K562 (cell line): Measurements from ENCODE around the gene ANAPC2. TPM values are rescaled to one million over a fixed set of nuclear protein-coding genes. Genes with fewer than 3 reads are reported as not detected.
A peak's percentile ranks its signal among the peaks of the same experiment; 100 is the strongest.

Experiments used
- BHLHE40 ChIP-seq: IDR thresholded peaks from 2 replicates; pipeline ENCODE4 v1.6.1; 2011; ENCODE audit warnings: low read length, improper control_type of control experiment
- FOXP4 ChIP-seq: sonication (generic); formaldehyde crosslinking; IDR thresholded peaks from 2 replicates; pipeline ENCODE4 v1.8.0; 2022; ENCODE audit warnings: mild to moderate bottlenecking, missing genetic modification reagents, borderline replicate concordance
- GTF3C2 ChIP-seq: IDR thresholded peaks from 3 replicates; pipeline ENCODE4 v1.6.1; 2011; ENCODE audit warnings: borderline replicate concordance, mild to moderate bottlenecking, moderate library complexity; ENCODE audit not compliant: insufficient read length; ENCODE audit errors: extremely low read depth
- IRF1 ChIP-seq: sonication (generic); formaldehyde crosslinking; IDR thresholded peaks from 2 replicates; pipeline ENCODE4 v1.8.0; 2022; ENCODE audit warnings: missing genetic modification reagents, mild to moderate bottlenecking, borderline replicate concordance
- KDM4B ChIP-seq, 2 experiments: fragments of 450-650 bp in 1 of 2; sonication (generic) in 1 of 2; IDR thresholded peaks; 2 replicates each; pipeline ENCODE4 v1.6.1; 2016 to 2017; ENCODE audit warnings: borderline replicate concordance in 2 of 2, antibody characterized with exemption in 1 of 2, low read depth in 1 of 2, mild to moderate bottlenecking in 1 of 2
- KLF1 ChIP-seq: fragments of 450-650 bp; IDR thresholded peaks from 2 replicates; pipeline ENCODE4 v1.6.1; 2016; ENCODE audit warnings: missing genetic modification characterization, missing compliant biosample characterization
- MIER1 ChIP-seq: fragments of 450-650 bp; IDR thresholded peaks from 2 replicates; pipeline ENCODE4 v1.6.1; 2016; ENCODE audit warnings: antibody characterized with exemption, mild to moderate bottlenecking, low read depth
- MLLT1 ChIP-seq, 2 experiments: fragments of 450-650 bp; IDR thresholded peaks; 2 replicates each; pipeline ENCODE4 v1.6.1; 2016
- NCOA2 ChIP-seq, 2 experiments: fragments of 450-650 bp; IDR thresholded peaks; 2 replicates each; pipeline ENCODE4 v1.6.1; 2018; ENCODE audit warnings: mild to moderate bottlenecking in 2 of 2, moderate library complexity in 1 of 2; ENCODE audit not compliant: partially characterized antibody in 2 of 2
- NEUROD1 ChIP-seq: fragments of 150-350 bp; IDR thresholded peaks from 2 replicates; pipeline ENCODE4 v1.6.1; 2014; ENCODE audit warnings: borderline replicate concordance, low read length, low read depth; ENCODE audit not compliant: partially characterized antibody
- SMAD4 ChIP-seq: fragments of 250-450 bp; sonication (Bioruptor Pico); conservative IDR thresholded peaks from 2 replicates; pipeline ENCODE4 v1.8.0; 2021; ENCODE audit warnings: inconsistent platforms, mild to moderate bottlenecking, moderate library complexity
- ZBTB17 ChIP-seq: fragments of 450-650 bp; formaldehyde crosslinking; IDR thresholded peaks from 2 replicates; pipeline ENCODE4 v1.4.0; 2020; ENCODE audit warnings: mild to moderate bottlenecking
- ZNF57 ChIP-seq: fragments of 450-650 bp; formaldehyde crosslinking; IDR thresholded peaks from 2 replicates; pipeline ENCODE4 v1.4.0; 2020; ENCODE audit warnings: mild to moderate bottlenecking, moderate library complexity
- polyA plus RNA-seq, 8 experiments: library from polyadenylated mRNA; depleted of rRNA in 4 of 8; stranded (reverse) in 5 of 8; unstranded in 3 of 8; fragments of >200 nt; fragmentation: Nextera tagmentation in 2 of 8; fragmentation: Illumina TruSeq in 1 of 8; extraction: Ambion mirVana in 2 of 8; extraction: Trizol in 1 of 8; gene quantifications; 2 replicates each; pipeline versions ENCODE4 v1.2.1 to v1.2.3, GENCODE V29; 2011 to 2014; ENCODE audit warnings: inconsistent platforms in 1 of 8, missing spikeins in 1 of 8
- total RNA-seq, 7 experiments: library from RNA; depleted of rRNA in 6 of 7; stranded (reverse); fragments of >200 nt in 6 of 7; fragmentation: Illumina TruSeq in 2 of 7; extraction: Trizol in 2 of 7; gene quantifications; 2 replicates each; pipeline versions ENCODE4 v1.2.1 to v1.2.3, GENCODE V29; 2011 to 2021; ENCODE audit warnings: low replicate concordance in 1 of 7
- TF ChIP-seq, protein P1 (sequence below): fragments of 250-450 bp; sonication (Bioruptor Pico); IDR thresholded peaks from 2 replicates; pipeline ENCODE4 v1.9.0; 2021; ENCODE audit warnings: mild to moderate bottlenecking, inconsistent platforms

The ANAPC2 gene
- total and polyA plus RNA-seq, 9 of the 15 experiments (the other 6 are each of a cell fraction or from before 2014, with no cell fraction given): 0.11 to 56.5 (median 17.1) TPM; not detected in 1

GRCh38 chr9:137205126-137206069 is 17.0 kb upstream of the ANAPC2 start, which contains the start of the genes NDOR1 and TMEM203 (continued):
- 0 out of 4 replicates have a peak, but pooled peaks of 1 of the 2 experiments have one; percentile 34 for TF ChIP-seq MLLT1 (IDR thresholded peaks at IDR 0.05)
- TF ChIP-seq IRF1 (CRISPR knock-in tag): 0 out of 2 replicates have a peak, but pooled peaks have one; percentile 48
- no peak for TF ChIP-seq ZNF57 (CRISPR knock-in tag)
- TF ChIP-seq GTF3C2: no peak
- peak; percentile 76 for TF ChIP-seq KLF1 (tag)
- TF ChIP-seq, protein P1, sequence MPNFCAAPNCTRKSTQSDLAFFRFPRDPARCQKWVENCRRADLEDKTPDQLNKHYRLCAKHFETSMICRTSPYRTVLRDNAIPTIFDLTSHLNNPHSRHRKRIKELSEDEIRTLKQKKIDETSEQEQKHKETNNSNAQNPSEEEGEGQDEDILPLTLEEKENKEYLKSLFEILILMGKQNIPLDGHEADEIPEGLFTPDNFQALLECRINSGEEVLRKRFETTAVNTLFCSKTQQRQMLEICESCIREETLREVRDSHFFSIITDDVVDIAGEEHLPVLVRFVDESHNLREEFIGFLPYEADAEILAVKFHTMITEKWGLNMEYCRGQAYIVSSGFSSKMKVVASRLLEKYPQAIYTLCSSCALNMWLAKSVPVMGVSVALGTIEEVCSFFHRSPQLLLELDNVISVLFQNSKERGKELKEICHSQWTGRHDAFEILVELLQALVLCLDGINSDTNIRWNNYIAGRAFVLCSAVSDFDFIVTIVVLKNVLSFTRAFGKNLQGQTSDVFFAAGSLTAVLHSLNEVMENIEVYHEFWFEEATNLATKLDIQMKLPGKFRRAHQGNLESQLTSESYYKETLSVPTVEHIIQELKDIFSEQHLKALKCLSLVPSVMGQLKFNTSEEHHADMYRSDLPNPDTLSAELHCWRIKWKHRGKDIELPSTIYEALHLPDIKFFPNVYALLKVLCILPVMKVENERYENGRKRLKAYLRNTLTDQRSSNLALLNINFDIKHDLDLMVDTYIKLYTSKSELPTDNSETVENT (CRISPR knock-in tag): peak; percentile 74
- 0 out of 2 replicates have a peak, but pooled peaks have one; percentile 51 for TF ChIP-seq SMAD4 (CRISPR knock-in tag)
- TF ChIP-seq NCOA2 (IDR thresholded peaks at IDR 0.05; ENCODE audit: partially characterized antibody in 2 of 2): no peak
- TF ChIP-seq ZBTB17: no peak
- TF ChIP-seq NEUROD1: peak; percentile 35
- TF ChIP-seq BHLHE40: 0 out of 2 replicates have a peak, but pooled peaks have one; percentile 10
- peak; percentile 45; the same call in 1 of the 2 replicates for TF ChIP-seq FOXP4 (CRISPR knock-in tag)
- no peak for TF ChIP-seq MIER1
- TF ChIP-seq KDM4B (IDR thresholded peaks at IDR 0.05; ENCODE audit: borderline replicate concordance in 2 of 2, low read depth in 1 of 2): peak in 1 of 2 experiments; percentile 90; a peak in 2 of 4 replicates
